ENCODE results near the gene TBC1D19.
"Not testable (repeated sequence)": the region's sequence is repeated elsewhere in the genome, so short reads cannot be mapped to it uniquely, and the experiment has no call there.

TBC1D19 gene

GRCh38 chr4:26687728-26688127 is 103.8 kb downstream of the TBC1D19 start:
- no peak for DNase-seq (ENCODE audit: extremely low read depth, insufficient read length)
- Histone ChIP-seq H3K4me3 (replicated peaks; ENCODE audit: low read depth, low read length) (no peak overlapping the region), H3K27me3 (replicated peaks; ENCODE audit: control insufficient read depth, insufficient read depth, low read length) (no peaks in the 10 kb centered on the region), H3K36me3 (ENCODE audit: control insufficient read depth, insufficient read depth, low read length) (no peaks in the 10 kb centered on the region)
- TF ChIP-seq, protein P1, sequence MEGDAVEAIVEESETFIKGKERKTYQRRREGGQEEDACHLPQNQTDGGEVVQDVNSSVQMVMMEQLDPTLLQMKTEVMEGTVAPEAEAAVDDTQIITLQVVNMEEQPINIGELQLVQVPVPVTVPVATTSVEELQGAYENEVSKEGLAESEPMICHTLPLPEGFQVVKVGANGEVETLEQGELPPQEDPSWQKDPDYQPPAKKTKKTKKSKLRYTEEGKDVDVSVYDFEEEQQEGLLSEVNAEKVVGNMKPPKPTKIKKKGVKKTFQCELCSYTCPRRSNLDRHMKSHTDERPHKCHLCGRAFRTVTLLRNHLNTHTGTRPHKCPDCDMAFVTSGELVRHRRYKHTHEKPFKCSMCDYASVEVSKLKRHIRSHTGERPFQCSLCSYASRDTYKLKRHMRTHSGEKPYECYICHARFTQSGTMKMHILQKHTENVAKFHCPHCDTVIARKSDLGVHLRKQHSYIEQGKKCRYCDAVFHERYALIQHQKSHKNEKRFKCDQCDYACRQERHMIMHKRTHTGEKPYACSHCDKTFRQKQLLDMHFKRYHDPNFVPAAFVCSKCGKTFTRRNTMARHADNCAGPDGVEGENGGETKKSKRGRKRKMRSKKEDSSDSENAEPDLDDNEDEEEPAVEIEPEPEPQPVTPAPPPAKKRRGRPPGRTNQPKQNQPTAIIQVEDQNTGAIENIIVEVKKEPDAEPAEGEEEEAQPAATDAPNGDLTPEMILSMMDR (IDR thresholded peaks at IDR 0.05; ENCODE audit: insufficient read depth, low read length, poor library complexity, severe bottlenecking), result no peak

- Histone ChIP-seq H3K36me3 (ENCODE audit: control insufficient read depth, insufficient read depth, low read length) (no peaks in the 10 kb centered on the region), H3K27me3 (replicated peaks; ENCODE audit: control insufficient read depth, insufficient read depth, low read length) (no peaks in the 10 kb centered on the region), H3K4me3 (replicated peaks; ENCODE audit: low read depth, low read length) (no peak overlapping the region)
- no peak for DNase-seq (ENCODE audit: extremely low read depth, insufficient read length)
- TF ChIP-seq, protein P1 (IDR thresholded peaks at IDR 0.05; ENCODE audit: insufficient read depth, low read length, poor library complexity, severe bottlenecking), result no peak
Measured at GRCh38 chr4:26690506-26690905, 106.6 kb downstream of the TBC1D19 start.

DNA sequence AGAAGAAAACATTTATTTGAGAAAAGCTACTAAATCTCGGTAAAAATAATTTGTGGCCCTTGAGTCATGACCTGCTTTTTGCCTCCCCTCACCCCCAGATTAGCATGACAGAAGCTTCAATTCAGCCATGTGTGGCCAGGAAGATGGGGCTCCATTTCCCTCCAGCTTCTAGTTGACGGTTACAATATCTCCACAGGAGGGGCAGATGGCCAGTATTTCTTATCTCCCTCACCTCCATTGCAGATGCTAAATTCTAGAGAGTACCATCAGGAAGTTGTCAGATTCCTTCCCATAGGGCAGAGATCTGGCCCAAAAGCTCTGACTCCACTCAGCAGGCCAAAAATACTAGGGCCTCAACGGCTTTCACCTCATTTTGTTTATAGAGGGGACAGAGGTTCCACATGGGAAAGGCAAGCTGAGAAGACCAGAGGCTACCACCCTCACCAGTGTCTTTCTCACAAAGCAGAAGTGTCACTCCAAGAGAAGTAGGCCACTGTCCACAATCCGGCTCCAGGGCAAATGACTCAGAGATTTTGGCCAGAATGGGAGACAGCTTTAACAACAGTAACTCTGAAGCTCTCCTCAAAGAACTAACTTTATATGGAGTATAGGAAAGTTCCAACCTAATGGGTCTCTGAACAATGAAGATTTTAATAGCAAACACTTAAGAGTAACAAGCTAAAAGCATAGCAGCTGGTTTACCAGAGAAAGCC is 108.3 kb downstream of the TBC1D19 start:
- TF ChIP-seq, protein P1 (IDR thresholded peaks at IDR 0.05; ENCODE audit: insufficient read depth, low read length, poor library complexity, severe bottlenecking), result no peak
- DNase-seq (ENCODE audit: extremely low read depth, insufficient read length), result no peak
- Histone ChIP-seq H3K27me3 (replicated peaks; ENCODE audit: control insufficient read depth, insufficient read depth, low read length) (no peaks in the 10 kb centered on the region), H3K4me3 (replicated peaks; ENCODE audit: low read depth, low read length) (no peak overlapping the region), H3K36me3 (ENCODE audit: control insufficient read depth, insufficient read depth, low read length) (no peaks in the 10 kb centered on the region)

- H3K27me3 ChIP-seq (replicated peaks; ENCODE audit: control insufficient read depth, insufficient read depth, low read length); DNase-seq (ENCODE audit: extremely low read depth, insufficient read length): not testable (repeated sequence)
Measured at GRCh38 chr4:26694131-26694530, 110.2 kb downstream of the TBC1D19 start.

DNA sequence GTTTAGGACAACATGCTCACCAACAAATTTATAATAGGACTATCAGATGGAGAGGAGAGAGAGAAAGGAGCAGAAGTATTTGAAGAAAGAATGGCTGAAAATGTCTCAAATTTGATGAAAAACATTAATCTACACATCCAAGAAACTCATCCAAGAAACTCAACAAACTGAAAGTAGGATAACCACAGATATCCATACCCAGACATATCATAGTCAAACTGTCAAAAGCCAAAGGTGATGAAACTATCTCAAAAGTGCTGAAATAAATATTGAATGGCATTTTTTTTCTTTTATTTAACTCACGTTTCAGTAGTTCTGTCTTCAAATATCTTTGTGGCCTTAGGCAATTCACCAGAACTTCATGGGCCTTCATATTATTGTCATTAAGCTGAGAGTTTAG is 116.2 kb downstream of the TBC1D19 start:
- no peaks in the 10 kb centered on the region for H3K36me3 ChIP-seq (ENCODE audit: control insufficient read depth, insufficient read depth, low read length)
- H3K4me3 ChIP-seq (replicated peaks; ENCODE audit: low read depth, low read length), result no peak overlapping the region
- no peak for DNase-seq (ENCODE audit: extremely low read depth, insufficient read length)
- TF ChIP-seq, protein P1 (IDR thresholded peaks at IDR 0.05; ENCODE audit: insufficient read depth, low read length, poor library complexity, severe bottlenecking), result no peak
- H3K27me3 ChIP-seq (replicated peaks; ENCODE audit: control insufficient read depth, insufficient read depth, low read length), result no peaks in the 10 kb centered on the region

More at GRCh38 chr4:26694131-26694530, 110.2 kb downstream of the TBC1D19 start:
- H3K4me3 ChIP-seq (replicated peaks; ENCODE audit: low read depth, low read length); H3K36me3 ChIP-seq (ENCODE audit: control insufficient read depth, insufficient read depth, low read length): not testable (repeated sequence)

DNA sequence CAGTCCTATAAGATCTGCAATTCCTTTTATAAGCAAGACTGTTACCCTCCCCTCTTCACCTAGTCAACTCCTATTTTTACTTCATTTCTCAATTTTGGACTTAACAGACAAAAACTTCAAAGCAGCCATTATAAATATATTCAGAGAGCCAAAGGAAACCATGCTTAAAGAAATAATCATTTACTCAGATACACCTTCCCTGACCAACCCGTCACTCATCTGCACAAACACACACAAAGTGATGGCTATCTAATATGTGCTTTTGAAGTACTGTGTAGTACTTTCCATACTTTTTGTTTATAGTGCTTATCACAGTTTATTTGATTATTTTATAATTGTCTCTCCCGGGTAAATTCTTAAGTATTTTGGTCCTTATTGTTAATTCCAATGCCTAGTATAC is 117.2 kb downstream of the TBC1D19 start:
- DNase-seq (ENCODE audit: extremely low read depth, insufficient read length), result no peak
- no peak overlapping the region for H3K4me3 ChIP-seq (replicated peaks; ENCODE audit: low read depth, low read length)
- H3K36me3 ChIP-seq (ENCODE audit: control insufficient read depth, insufficient read depth, low read length), result no peaks in the 10 kb centered on the region
- no peaks in the 10 kb centered on the region for H3K27me3 ChIP-seq (replicated peaks; ENCODE audit: control insufficient read depth, insufficient read depth, low read length)
- TF ChIP-seq, protein P1 (IDR thresholded peaks at IDR 0.05; ENCODE audit: insufficient read depth, low read length, poor library complexity, severe bottlenecking), result no peak
